OCI-LY7 (cell line): ENCODE measurements around the gene TP53TG3B.
"Not testable (repeated sequence)": the region's sequence is repeated elsewhere in the genome, so short reads cannot be mapped to it uniquely, and the experiment has no call there.

ENCODE experiments used
- EZH2phosphoT487 ChIP-seq: fragments of 200-600 bp; sonication (generic); IDR thresholded peaks from 2 replicates; pipeline ENCODE4 v1.6.1; 2018; ENCODE audit warnings: low read depth, borderline replicate concordance, mild to moderate bottlenecking, mixed run types, antibody characterized with exemption, low read length, moderate library complexity, mixed read lengths
- TF ChIP-seq, protein P1 (sequence below): fragments of 200-600 bp; sonication (generic); conservative IDR thresholded peaks from 2 replicates; pipeline ENCODE4 v1.5.1; 2014; ENCODE audit warnings: mild to moderate bottlenecking, antibody characterized with exemption, low read length, moderate library complexity, mixed read lengths

- TF ChIP-seq EZH2phosphoT487: not testable (repeated sequence)
- TF ChIP-seq, protein P1, sequence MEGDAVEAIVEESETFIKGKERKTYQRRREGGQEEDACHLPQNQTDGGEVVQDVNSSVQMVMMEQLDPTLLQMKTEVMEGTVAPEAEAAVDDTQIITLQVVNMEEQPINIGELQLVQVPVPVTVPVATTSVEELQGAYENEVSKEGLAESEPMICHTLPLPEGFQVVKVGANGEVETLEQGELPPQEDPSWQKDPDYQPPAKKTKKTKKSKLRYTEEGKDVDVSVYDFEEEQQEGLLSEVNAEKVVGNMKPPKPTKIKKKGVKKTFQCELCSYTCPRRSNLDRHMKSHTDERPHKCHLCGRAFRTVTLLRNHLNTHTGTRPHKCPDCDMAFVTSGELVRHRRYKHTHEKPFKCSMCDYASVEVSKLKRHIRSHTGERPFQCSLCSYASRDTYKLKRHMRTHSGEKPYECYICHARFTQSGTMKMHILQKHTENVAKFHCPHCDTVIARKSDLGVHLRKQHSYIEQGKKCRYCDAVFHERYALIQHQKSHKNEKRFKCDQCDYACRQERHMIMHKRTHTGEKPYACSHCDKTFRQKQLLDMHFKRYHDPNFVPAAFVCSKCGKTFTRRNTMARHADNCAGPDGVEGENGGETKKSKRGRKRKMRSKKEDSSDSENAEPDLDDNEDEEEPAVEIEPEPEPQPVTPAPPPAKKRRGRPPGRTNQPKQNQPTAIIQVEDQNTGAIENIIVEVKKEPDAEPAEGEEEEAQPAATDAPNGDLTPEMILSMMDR: not testable (repeated sequence)
Measured at GRCh38 chr16:33336226-33337012, 24.2 kb upstream of the TP53TG3B start.
